GM23248 (cell line): ENCODE data around the gene MAP7D2. TPM values are rescaled to one million over a fixed set of nuclear protein-coding genes. Genes with fewer than 3 reads are reported as not detected.

ENCODE experiments used
- DNase-seq: peaks from one replicate; pipeline ENCODE4 v3.0.0-alpha.2; 2015
- H2AFZ ChIP-seq: fragments of 200-600 bp; sonication (generic); 2 replicates; pipeline ENCODE4 v1.6.1; 2016; ENCODE audit warnings: antibody characterized with exemption
- H3F3A ChIP-seq: fragments of 200-600 bp; sonication (generic); 2 replicates; pipeline ENCODE4 v1.6.1; 2016; ENCODE audit warnings: mild to moderate bottlenecking, antibody characterized with exemption, mixed run types; ENCODE audit not compliant: insufficient read depth
- H3K27ac ChIP-seq: fragments of 200-600 bp; sonication (generic); 2 replicates; pipeline ENCODE4 v1.5.1; 2016; ENCODE audit warnings: mild to moderate bottlenecking
- H3K27me3 ChIP-seq: fragments of 200-600 bp; sonication (generic); replicated peaks from 2 replicates; pipeline ENCODE4 v1.6.1; 2016; ENCODE audit warnings: mild to moderate bottlenecking; ENCODE audit not compliant: insufficient read depth
- H3K36me3 ChIP-seq: fragments of 200-600 bp; sonication (generic); 2 replicates; pipeline ENCODE4 v1.6.1; 2016; ENCODE audit warnings: low read depth, mild to moderate bottlenecking
- H3K4me1 ChIP-seq: fragments of 200-600 bp; sonication (generic); 2 replicates; pipeline ENCODE4 v1.6.1; 2016; ENCODE audit warnings: mild to moderate bottlenecking; ENCODE audit not compliant: insufficient read depth
- H3K4me2 ChIP-seq: fragments of 200-600 bp; sonication (generic); one replicate; pipeline ENCODE4 v1.6.1; 2016; ENCODE audit warnings: mild to moderate bottlenecking; ENCODE audit not compliant: unreplicated experiment
- H3K4me3 ChIP-seq: fragments of 200-600 bp; sonication (generic); 2 replicates; pipeline ENCODE4 v1.5.1; 2016; ENCODE audit warnings: mild to moderate bottlenecking
- H3K79me2 ChIP-seq: fragments of 200-600 bp; sonication (generic); 2 replicates; pipeline ENCODE4 v1.6.1; 2016; ENCODE audit warnings: mild to moderate bottlenecking; ENCODE audit not compliant: insufficient read depth
- H3K9ac ChIP-seq: fragments of 200-600 bp; sonication (generic); 2 replicates; pipeline ENCODE4 v1.6.1; 2016; ENCODE audit warnings: mild to moderate bottlenecking
- H3K9me2 ChIP-seq: fragments of 200-600 bp; sonication (generic); 2 replicates; pipeline ENCODE4 v1.6.1; 2016; ENCODE audit warnings: mixed run types, mild to moderate bottlenecking, moderate library complexity; ENCODE audit not compliant: insufficient read depth
- H3K9me3 ChIP-seq: fragments of 200-600 bp; sonication (generic); one replicate; pipeline ENCODE4 v1.6.1; 2017; ENCODE audit warnings: low read depth
- H4K20me1 ChIP-seq: fragments of 200-600 bp; sonication (generic); 2 replicates; pipeline ENCODE4 v1.6.0; 2016; ENCODE audit not compliant: insufficient read depth
- EZH2 ChIP-seq: fragments of 200-600 bp; sonication (generic); IDR thresholded peaks from 2 replicates; pipeline ENCODE4 v1.6.1; 2018; ENCODE audit warnings: antibody characterized with exemption, mild to moderate bottlenecking; ENCODE audit not compliant: insufficient read depth, poor library complexity, severe bottlenecking
- EZH2phosphoT487 ChIP-seq: fragments of 200-600 bp; sonication (generic); IDR thresholded peaks from 2 replicates; pipeline ENCODE4 v1.6.1; 2018; ENCODE audit warnings: antibody characterized with exemption, moderate library complexity, mild to moderate bottlenecking, low read depth; ENCODE audit not compliant: insufficient read depth
- WGBS, 2 experiments: methylation state at CpG; one replicate each; pipeline ENCODE4 v1.1.6; 2015 to 2017; ENCODE audit warnings: low lambda C conversion rate in 2 of 2, low coverage in 1 of 2; ENCODE audit errors: missing lambda C conversion rate in 2 of 2; 5-methylcytosine and 5-hydroxymethylcytosine counted together
- in situ Hi-C: fragments of 300-500 bp; cut with MboI; formaldehyde crosslinking; loops from 2 replicates; pipeline ENCODE4 v1.15.0; 2020
- polyA plus RNA-seq: library from polyadenylated mRNA; unstranded; fragments of >200 nt; fragmentation: Nextera tagmentation; extraction: Ambion mirVana; gene quantifications from 2 replicates; pipeline ENCODE4 v1.2.1, GENCODE V29; 2016
- total RNA-seq: library from RNA; depleted of rRNA; stranded (reverse); fragments of >200 nt; shearing (Covaris generic); gene quantifications from 2 replicates; pipeline ENCODE4 v1.2.3, GENCODE V29; 2014

The MAP7D2 gene
- total and polyA plus RNA-seq, 2 experiments from 2014 or later, result 0.11 to 0.32 TPM

DNA sequence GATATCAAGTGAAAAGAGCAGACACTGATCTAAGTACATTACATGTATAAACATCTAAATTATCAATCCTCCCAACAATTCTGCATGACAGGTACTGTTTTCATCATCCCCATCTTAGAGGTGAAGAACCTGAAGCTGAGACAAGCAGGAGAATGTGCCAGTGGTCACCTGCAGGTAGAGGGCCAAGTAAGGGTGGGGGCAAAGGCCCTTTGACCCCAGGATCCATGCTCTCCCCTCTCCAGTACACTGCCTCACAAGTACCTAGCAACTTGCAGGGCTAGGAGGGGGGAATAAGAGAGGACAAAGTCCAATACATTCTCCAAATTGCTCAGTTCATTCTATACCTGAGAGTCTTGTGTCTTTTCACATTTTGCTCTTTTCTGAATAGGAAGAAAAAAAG lies 8.3 kb upstream of the MAP7D2 start:
- no peak for DNase-seq
- TF ChIP-seq EZH2phosphoT487 (no peak), EZH2 (no peak)
- Histone ChIP-seq H3K36me3 (peaks cover 8% of the 10 kb centered on the region; the same call in 1 of the 2 replicates), H3K9me2 (no peaks in the 10 kb centered on the region), H3F3A (peaks cover 15% of the 10 kb centered on the region; the same call in 1 of the 2 replicates), H2AFZ (no peak overlapping the region), H3K27me3 (no peaks in the 10 kb centered on the region), H3K4me3 (no peak overlapping the region), H3K4me1 (no peaks in the 10 kb centered on the region), H3K4me2 (no peak overlapping the region), H3K9me3 (no peaks in the 10 kb centered on the region), H3K79me2 (no peaks in the 10 kb centered on the region), H3K9ac (no peak overlapping the region), H4K20me1 (no peaks in the 10 kb centered on the region), H3K27ac (no peak overlapping the region)
- in situ Hi-C loops, result no loop called here

GRCh38 chrX:20118065-20118824 lies 1.5 kb upstream of the MAP7D2 start:
- Histone ChIP-seq H3K9ac (no peak overlapping the region), H3K4me1 (no peaks in the 10 kb centered on the region), H3K9me3 (no peaks in the 10 kb centered on the region), H4K20me1 (no peaks in the 10 kb centered on the region), H3K9me2 (no peaks in the 10 kb centered on the region), H2AFZ (no peak overlapping the region), H3K4me2 (no peak overlapping the region), H3K79me2 (no peaks in the 10 kb centered on the region), H3K27me3 (no peaks in the 10 kb centered on the region), H3K36me3 (no peaks in the 10 kb centered on the region), H3K4me3 (no peak overlapping the region), H3K27ac (no peak overlapping the region), H3F3A (no peaks in the 10 kb centered on the region)
- 64 to 71% methylated on average over 11 to 12 of the region's 12 CpGs for WGBS, 2 experiments
- DNase-seq, result no peak
- TF ChIP-seq EZH2, result no peak
- TF ChIP-seq EZH2phosphoT487, result no peak
- in situ Hi-C loops, result no loop called here

GRCh38 chrX:20116087-20116576 lies 575 bp downstream of the MAP7D2 start:
- H3K27me3 ChIP-seq, result no peaks in the 10 kb centered on the region
- H3F3A ChIP-seq, result no peaks in the 10 kb centered on the region
- in situ Hi-C loops, result no loop called here
- no peak for TF ChIP-seq EZH2
- TF ChIP-seq EZH2phosphoT487, result no peak
- H3K9me3 ChIP-seq, result no peaks in the 10 kb centered on the region
- H3K36me3 ChIP-seq, result no peaks in the 10 kb centered on the region
- H3K27ac ChIP-seq, result no peak overlapping the region
- no peaks in the 10 kb centered on the region for H3K79me2 ChIP-seq
- no peaks in the 10 kb centered on the region for H4K20me1 ChIP-seq
- no peak for DNase-seq
- H3K4me3 ChIP-seq, result peak overlapping the region; percentile 43
- no peaks in the 10 kb centered on the region for H3K9me2 ChIP-seq
- WGBS, 2 experiments, result 3 to 11% methylated on average over 15 to 24 of the region's 47 CpGs
- peak overlapping the region; percentile 48 for H3K4me2 ChIP-seq
- H3K9ac ChIP-seq, result no peak overlapping the region
- H2AFZ ChIP-seq, result no peak overlapping the region; the same call in 1 of the 2 replicates
- no peaks in the 10 kb centered on the region for H3K4me1 ChIP-seq

DNA sequence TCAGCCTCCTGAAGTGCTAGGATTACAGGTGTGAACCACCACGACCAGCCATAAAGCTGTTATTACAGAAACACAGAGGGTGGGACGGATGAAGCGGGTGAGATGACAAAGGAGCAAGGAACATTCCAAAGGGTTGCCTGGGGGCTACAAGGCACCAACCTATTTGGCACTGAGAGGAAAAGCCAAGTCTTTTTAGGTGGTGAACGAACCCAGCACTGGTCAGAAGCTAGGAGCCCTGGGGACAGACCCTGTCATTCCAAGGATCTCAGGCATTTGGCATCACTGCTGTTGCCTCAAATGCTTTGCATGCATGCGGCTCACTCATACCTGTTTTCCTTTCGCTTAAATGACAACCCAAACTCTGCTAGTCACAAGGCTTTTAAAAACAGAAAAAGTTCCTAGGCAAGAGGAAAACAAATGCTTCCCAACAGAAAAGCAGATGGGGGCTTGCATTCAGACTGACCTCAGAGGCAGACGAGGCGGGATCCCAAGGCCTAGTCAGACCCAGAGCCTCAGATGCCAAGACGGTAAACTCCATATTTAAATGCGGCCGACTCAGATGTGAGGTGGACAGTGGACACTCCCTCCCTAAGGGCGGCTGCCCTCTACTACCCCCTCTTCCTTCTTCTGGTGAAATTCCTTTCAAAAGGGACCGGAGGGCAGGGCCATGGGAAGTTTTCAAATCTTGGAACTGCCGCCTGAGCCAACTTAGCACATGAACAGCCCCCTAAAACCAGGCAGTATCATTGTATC lies 4.5 kb downstream of the MAP7D2 start:
- no peaks in the 10 kb centered on the region for H3K9me3 ChIP-seq
- no peak for DNase-seq
- in situ Hi-C loops, result no loop called here

More for the DNA sequence above, 4.5 kb downstream of the MAP7D2 start:
- Histone ChIP-seq H3K9me2 (no peaks in the 10 kb centered on the region), H3K4me1 (no peaks in the 10 kb centered on the region), H4K20me1 (no peaks in the 10 kb centered on the region), H3K79me2 (no peaks in the 10 kb centered on the region), H3F3A (no peaks in the 10 kb centered on the region), H3K27me3 (no peaks in the 10 kb centered on the region), H2AFZ (no peak overlapping the region), H3K9ac (no peak overlapping the region), H3K4me2 (no peak overlapping the region), H3K4me3 (no peak overlapping the region), H3K36me3 (no peaks in the 10 kb centered on the region), H3K27ac (no peak overlapping the region)
- 86 to 89% methylated on average over 11 to 12 of the region's 14 CpGs for WGBS, 2 experiments
- TF ChIP-seq EZH2 (no peak), EZH2phosphoT487 (no peak)
